HepG2 (cell line): ENCODE measurements around the gene OR2M4. TPM values are rescaled to one million over a fixed set of nuclear protein-coding genes. Genes with fewer than 3 reads are reported as not detected.
A peak's percentile ranks its signal among the peaks of the same experiment; 100 is the strongest.

Source experiments
- ATAC-seq: fragments of 200-7000 bp; cut with Tn5 transposase; 3 replicates; pipeline ENCODE4 v1.9.1; 2020; ENCODE audit warnings: mild to moderate bottlenecking, moderate library complexity
- BruUV-seq: library from RNA; stranded (reverse); fragments of 400-500 nt; replicated peaks from 2 replicates; lab custom pipeline; 2021; lab: Mats Ljungman, UMichigan
- CTCF ChIA-PET: fragments of 300-600 bp; formaldehyde crosslinking; extraction: SDS; loops from one replicate; lab custom pipeline; 2021; ENCODE audit warnings: low total read pairs, inconsistent platforms, low intra/inter-chr PET ratio; lab: Yijun Ruan, JAX
- POLR2A ChIA-PET: fragments of 350-600 bp; sonication (Branson Sonifier 250); formaldehyde crosslinking; loops from one replicate; lab custom pipeline; 2020; ENCODE audit warnings: antibody characterized with exemption, inconsistent platforms; lab: Yijun Ruan, JAX
- DNase-seq: peaks from one replicate; pipeline ENCODE4 v3.0.0-alpha.2; 2015; ENCODE audit warnings: low spot score
- FAIRE-seq: peaks from 3 replicates; lab custom pipeline; 2011; peaks lifted over from hg19 to GRCh38; lab: Jason Lieb, UNC
- H2AFZ ChIP-seq: one replicate; pipeline ENCODE4 v1.6.1; 2011; ENCODE audit warnings: low read length, inconsistent platforms
- H3K27ac ChIP-seq: fragments of 300-600 bp; 3 replicates; pipeline ENCODE4 v1.8.0; 2011; ENCODE audit warnings: mixed run types, mild to moderate bottlenecking, mixed read lengths, low read length, inconsistent platforms; ENCODE audit not compliant: insufficient read depth; ENCODE audit errors: extremely low read length
- H3K27me3 ChIP-seq, 2 experiments: fragments of 200-600 bp in 1 of 2; 2 replicates in 1 of 2; 3 replicates in 1 of 2; pipeline versions ENCODE4 v1.6.0 to v1.8.0; 2011; ENCODE audit warnings: low read length in 2 of 2, mild to moderate bottlenecking in 2 of 2, moderate library complexity in 2 of 2, inconsistent platforms in 1 of 2; ENCODE audit not compliant: insufficient read depth in 2 of 2, control insufficient read depth in 1 of 2
- H3K36me3 ChIP-seq, 2 experiments: fragments of 200-600 bp in 1 of 2; replicated peaks in 1 of 2; 2 replicates in 1 of 2; 3 replicates in 1 of 2; pipeline versions ENCODE4 v1.5.1 to v1.8.0; 2011; ENCODE audit warnings: low read length in 2 of 2, inconsistent platforms in 1 of 2; ENCODE audit not compliant: insufficient read depth in 2 of 2, control insufficient read depth in 1 of 2
- H3K4me1 ChIP-seq: 2 replicates; pipeline ENCODE4 v1.5.1; 2012; ENCODE audit warnings: low read length, inconsistent platforms; ENCODE audit not compliant: insufficient read depth
- H3K4me2 ChIP-seq: 2 replicates; pipeline ENCODE4 v1.6.0; 2011; ENCODE audit warnings: low read depth, low read length, inconsistent platforms
- H3K4me3 ChIP-seq, 3 experiments: fragments of 200-600 bp in 1 of 3; sonication (generic), shearing (Covaris generic) in 1 of 3; replicated peaks in 1 of 3; 2 replicates each; pipeline ENCODE4 v1.5.1; 2011 to 2016; ENCODE audit warnings: low read length in 3 of 3, inconsistent platforms in 2 of 3, low read depth in 2 of 3, mild to moderate bottlenecking in 2 of 3, control low read depth in 1 of 3, mixed read lengths in 1 of 3; ENCODE audit not compliant: insufficient read depth in 1 of 3
- H3K79me2 ChIP-seq: one replicate; pipeline ENCODE4 v1.6.1; 2011; ENCODE audit warnings: low read length, inconsistent platforms; ENCODE audit not compliant: insufficient read depth
- H3K9ac ChIP-seq: 2 replicates; pipeline ENCODE4 v1.6.0; 2011; ENCODE audit warnings: mild to moderate bottlenecking, low read depth, low read length, inconsistent platforms; ENCODE audit not compliant: insufficient read depth
- H3K9me3 ChIP-seq: 2 replicates; pipeline ENCODE4 v1.5.1; 2012; ENCODE audit warnings: mild to moderate bottlenecking, low read length
- H4K20me1 ChIP-seq: 2 replicates; pipeline ENCODE4 v1.6.0; 2011; ENCODE audit warnings: inconsistent platforms, mild to moderate bottlenecking, low read length, moderate library complexity; ENCODE audit not compliant: insufficient read depth
- BRCA1 ChIP-seq: sonication (generic); formaldehyde crosslinking; IDR thresholded peaks from 2 replicates; pipeline ENCODE4 v1.4.0; 2020; ENCODE audit warnings: missing genetic modification reagents
- CBX5 ChIP-seq: sonication (generic); formaldehyde crosslinking; IDR thresholded peaks from 2 replicates; pipeline ENCODE4 v1.4.0; 2020; ENCODE audit warnings: missing genetic modification reagents, borderline replicate concordance
- DNMT3B ChIP-seq: conservative IDR thresholded peaks from 2 replicates; pipeline ENCODE4 v1.6.1; 2016; ENCODE audit warnings: missing biosample characterization, control low read depth
- HIVEP1 ChIP-seq: sonication (generic); formaldehyde crosslinking; IDR thresholded peaks from 2 replicates; pipeline ENCODE4 v1.4.0; 2020; ENCODE audit warnings: mild to moderate bottlenecking, missing genetic modification reagents
- MAFK ChIP-seq, 2 experiments: IDR thresholded peaks in 1 of 2; conservative IDR thresholded peaks in 1 of 2; 2 replicates each; pipeline ENCODE4 v1.6.1; 2011; ENCODE audit warnings: improper control_type of control experiment in 2 of 2, low read length in 2 of 2
- NFE2L2 ChIP-seq: fragments of 150-350 bp; IDR thresholded peaks from 2 replicates; pipeline ENCODE4 v1.6.1; 2014; ENCODE audit warnings: low read length
- NR2F1 ChIP-seq, 2 experiments: fragments of 450-650 bp in 1 of 2; formaldehyde crosslinking in 1 of 2; IDR thresholded peaks; 2 replicates each; pipeline versions ENCODE4 v1.5.0 to v1.6.1; 2016 to 2020; ENCODE audit warnings: mild to moderate bottlenecking in 1 of 2, missing compliant biosample characterization in 1 of 2, missing genetic modification reagents in 1 of 2, moderate library complexity in 1 of 2
- NRL ChIP-seq: sonication (generic); formaldehyde crosslinking; IDR thresholded peaks from 2 replicates; pipeline ENCODE4 v1.5.0; 2020; ENCODE audit warnings: missing genetic modification reagents, mild to moderate bottlenecking, moderate library complexity, borderline replicate concordance
- RERE ChIP-seq: IDR thresholded peaks from 2 replicates; pipeline ENCODE4 v1.6.1; 2016; ENCODE audit warnings: low read depth, missing genetic modification reagents, missing compliant biosample characterization
- SAP130 ChIP-seq: IDR thresholded peaks from 2 replicates; pipeline ENCODE4 v1.6.1; 2016; ENCODE audit warnings: low read depth
- TBX3 ChIP-seq: fragments of 450-650 bp; IDR thresholded peaks from 2 replicates; pipeline ENCODE4 v1.6.1; 2017; ENCODE audit warnings: antibody characterized with exemption, mild to moderate bottlenecking, inconsistent platforms, borderline replicate concordance
- ZNF138 ChIP-seq: sonication (generic); formaldehyde crosslinking; IDR thresholded peaks from 2 replicates; pipeline ENCODE4 v1.5.0; 2020; ENCODE audit warnings: mild to moderate bottlenecking, low read depth, missing genetic modification reagents
- ZNF335 ChIP-seq: sonication (generic); formaldehyde crosslinking; IDR thresholded peaks from 2 replicates; pipeline ENCODE4 v1.4.0; 2020; ENCODE audit warnings: missing genetic modification reagents
- ZNF567 ChIP-seq: sonication (generic); formaldehyde crosslinking; IDR thresholded peaks from 2 replicates; pipeline ENCODE4 v1.8.1; 2023; ENCODE audit warnings: mild to moderate bottlenecking, missing genetic modification reagents, borderline replicate concordance
- ZNF816 ChIP-seq: sonication (generic); formaldehyde crosslinking; IDR thresholded peaks from 2 replicates; pipeline ENCODE4 v1.8.0; 2022; ENCODE audit warnings: missing genetic modification reagents, mild to moderate bottlenecking, borderline replicate concordance
- WGBS: methylation state at CpG from one replicate; pipeline ENCODE4 v1.1.6; 2017; ENCODE audit warnings: low lambda C conversion rate; 5-methylcytosine and 5-hydroxymethylcytosine counted together
- in situ Hi-C: cut with HindIII; loops from 2 replicates; pipeline ENCODE4 v1.10.0; 2017; ENCODE audit warnings: low pct_unique_long_range_greater_than_20kb; ENCODE audit not compliant: extremely low pct_ligation_motif_present
- intact Hi-C: fragments of 100-400 bp; cut with micrococcal nuclease; formaldehyde crosslinking; loops from one replicate; pipeline ENCODE4 v1.10.0; 2022; ENCODE audit not compliant: unreplicated experiment
- polyA plus RNA-seq, 8 experiments: library from polyadenylated mRNA; depleted of rRNA in 3 of 8; stranded (reverse) in 7 of 8; unstranded in 1 of 8; fragments of >200 nt; fragmentation: Illumina TruSeq in 4 of 8; extraction: Trizol in 4 of 8; gene quantifications; 2 replicates each; pipeline versions ENCODE4 v1.2.1 to v1.2.3, GENCODE V29; 2011 to 2016; ENCODE audit warnings: low read depth in 4 of 8, missing spikeins in 1 of 8, mixed read lengths in 1 of 8; ENCODE audit not compliant: insufficient read depth in 1 of 8
- total RNA-seq, 5 experiments: library from RNA; depleted of rRNA; stranded (reverse); fragments of >200 nt; fragmentation: Illumina TruSeq; extraction: Trizol; gene quantifications; 2 replicates each; pipeline ENCODE4 v1.2.3, GENCODE V29; 2016; ENCODE audit warnings: low read depth in 1 of 5

Gene OR2M4
- total and polyA plus RNA-seq, 2 of the 13 experiments (the other 11 are each of a cell fraction or from before 2014, with no cell fraction given): not detected

GRCh38 chr1:248187363-248187762, 43.9 kb upstream of the OR2M4 start:
- Histone ChIP-seq H3K4me1 (no peaks in the 10 kb centered on the region), H4K20me1 (no peaks in the 10 kb centered on the region), H3K79me2 (no peaks in the 10 kb centered on the region), H3K36me3 (no peaks in the 10 kb centered on the region), H3K27me3 (no peaks in the 10 kb centered on the region), H3K4me3 (no peak overlapping the region)
- no peak for DNase-seq
- in situ Hi-C loops: no loop called here
- TF ChIP-seq BRCA1 (no peak), ZNF335 (no peak), NFE2L2 (peak; percentile 66), ZNF567 (CRISPR knock-in tag) (no peak), ZNF138 (no peak), MAFK (conservative IDR thresholded peaks at IDR 0.05 in 1 of 2, IDR thresholded peaks at IDR 0.05 in 1 of 2; ENCODE audit: low read length in 2 of 2) (peak; percentile 32 to 40; a peak in 2 of 4 replicates), NRL (CRISPR knock-in tag) (no peak), SAP130 (CRISPR knock-in tag) (no peak), ZNF816 (CRISPR knock-in tag) (no peak), DNMT3B (CRISPR knock-in tag) (no peak), TBX3 (no peak), CBX5 (CRISPR knock-in tag) (no peak), NR2F1 (CRISPR knock-in tag; IDR thresholded peaks at IDR 0.05) (no peak), RERE (CRISPR knock-in tag) (no peak), HIVEP1 (CRISPR knock-in tag) (no peak)
- TF ChIP-seq, all 625 proteins: peak for 2
- ChIA-PET POLR2A (no interaction called here), CTCF (no interaction called here)
- H3K9ac ChIP-seq: no peak overlapping the region
- H2AFZ ChIP-seq: no peak overlapping the region
- H3K27ac ChIP-seq: no peak overlapping the region
- H3K4me2 ChIP-seq: no peak overlapping the region
- no TSS peak for BruUV-seq
- no peak for FAIRE-seq
- no peak for ATAC-seq
- 0% methylated on average over 2 of the region's 3 CpGs for WGBS
- H3K9me3 ChIP-seq: peaks cover 90% of the 10 kb centered on the region
- intact Hi-C loops: no loop called here
